SJSA1 (cell line): ENCODE data around the gene IMMP2L. TPM values are rescaled to one million over a fixed set of nuclear protein-coding genes. Genes with fewer than 3 reads are reported as not detected.

Experiments used
- DNase-seq, 2 experiments: peaks; one replicate each; pipeline ENCODE4 v3.0.0-alpha.2; 2015 to 2020; ENCODE audit warnings: low spot score in 2 of 2, low read depth in 1 of 2
- H3K27ac ChIP-seq: fragments of 250-450 bp; sonication (Bioruptor Pico); 2 replicates; pipeline ENCODE4 v1.5.1; 2020; ENCODE audit warnings: mild to moderate bottlenecking, moderate library complexity
- H3K27me3 ChIP-seq: fragments of 250-450 bp; sonication (Bioruptor Pico); replicated peaks from 2 replicates; pipeline ENCODE4 v1.5.1; 2020; ENCODE audit warnings: mild to moderate bottlenecking, moderate library complexity
- H3K36me3 ChIP-seq: fragments of 250-450 bp; sonication (Bioruptor Pico); 2 replicates; pipeline ENCODE4 v1.5.1; 2020; ENCODE audit warnings: mild to moderate bottlenecking
- H3K4me1 ChIP-seq: fragments of 250-450 bp; sonication (Bioruptor Pico); replicated peaks from 2 replicates; pipeline ENCODE4 v1.6.1; 2021; ENCODE audit warnings: mild to moderate bottlenecking
- H3K4me3 ChIP-seq: fragments of 250-450 bp; sonication (Bioruptor Pico); 2 replicates; pipeline ENCODE4 v1.5.1; 2020; ENCODE audit warnings: mild to moderate bottlenecking
- H3K9me3 ChIP-seq: fragments of 250-450 bp; sonication (Bioruptor Pico); replicated peaks from 2 replicates; pipeline ENCODE4 v1.5.1; 2020; ENCODE audit warnings: mild to moderate bottlenecking
- total RNA-seq: library from RNA; depleted of rRNA; stranded (reverse); fragments of >200 nt; shearing (Covaris generic); gene quantifications from 2 replicates; pipeline ENCODE4 v1.2.3, GENCODE V29; 2014

IMMP2L gene
- total RNA-seq, 1 experiment from 2014 or later, result 16.2 TPM

GRCh38 chr7:111103678-111104274 lies 458.5 kb downstream of the IMMP2L start:
- Histone ChIP-seq H3K4me1 (no peaks in the 10 kb centered on the region), H3K27me3 (no peaks in the 10 kb centered on the region), H3K4me3 (no peak overlapping the region), H3K27ac (no peak overlapping the region), H3K9me3 (no peaks in the 10 kb centered on the region), H3K36me3 (no peaks in the 10 kb centered on the region)
- no peak for DNase-seq

- no peak overlapping the region for H3K27ac ChIP-seq
- no peaks in the 10 kb centered on the region for H3K36me3 ChIP-seq
- no peak for DNase-seq
- H3K4me1 ChIP-seq, result peaks cover 5% of the 10 kb centered on the region; the same call in 1 of the 2 replicates
- no peaks in the 10 kb centered on the region for H3K9me3 ChIP-seq
- H3K4me3 ChIP-seq, result no peak overlapping the region
- no peaks in the 10 kb centered on the region for H3K27me3 ChIP-seq
Measured at GRCh38 chr7:111103136-111103535, 459.2 kb downstream of the IMMP2L start.

- DNase-seq, result no peak
- Histone ChIP-seq H3K4me1 (peaks cover 12% of the 10 kb centered on the region), H3K27ac (no peak overlapping the region), H3K9me3 (no peaks in the 10 kb centered on the region), H3K27me3 (no peaks in the 10 kb centered on the region), H3K4me3 (no peak overlapping the region), H3K36me3 (no peaks in the 10 kb centered on the region)
Measured at GRCh38 chr7:111101856-111102646, 460.2 kb downstream of the IMMP2L start.

GRCh38 chr7:111098926-111099250 lies 463.4 kb downstream of the IMMP2L start:
- no peak for DNase-seq
- Histone ChIP-seq H3K9me3 (no peaks in the 10 kb centered on the region), H3K4me3 (no peak overlapping the region), H3K27me3 (no peaks in the 10 kb centered on the region), H3K36me3 (no peaks in the 10 kb centered on the region), H3K4me1 (peaks cover 12% of the 10 kb centered on the region), H3K27ac (no peak overlapping the region)

- peak; percentile 42 to 45 for DNase-seq
- no peaks in the 10 kb centered on the region for H3K27me3 ChIP-seq
- no peaks in the 10 kb centered on the region for H3K36me3 ChIP-seq
- H3K27ac ChIP-seq, result no peak overlapping the region
- no peak overlapping the region for H3K4me3 ChIP-seq
- no peaks in the 10 kb centered on the region for H3K9me3 ChIP-seq
- H3K4me1 ChIP-seq, result peaks cover 12% of the 10 kb centered on the region
Measured at GRCh38 chr7:111098011-111098925, 464.0 kb downstream of the IMMP2L start.

DNA sequence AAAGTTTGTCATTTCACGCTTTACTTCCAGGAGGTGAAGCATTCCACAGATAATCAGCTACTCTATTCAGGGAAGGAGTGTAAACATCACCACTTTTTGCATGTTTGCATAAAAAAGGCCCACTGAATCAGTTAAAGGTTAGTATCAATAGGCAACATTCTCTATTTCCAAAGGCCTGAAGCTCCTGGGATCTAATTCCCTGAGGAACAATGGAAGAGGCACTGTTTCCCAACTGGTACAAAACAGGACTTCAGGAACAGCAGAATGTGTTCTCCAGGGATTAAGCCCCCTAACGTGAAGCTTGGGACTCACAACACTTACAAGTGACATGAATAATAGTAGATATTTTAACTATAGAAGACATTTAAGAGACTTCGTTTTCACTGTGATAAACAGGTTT lies 465.3 kb downstream of the IMMP2L start:
- H3K4me1 ChIP-seq, result peaks cover 12% of the 10 kb centered on the region

GRCh38 chr7:111094419-111094818 lies 467.9 kb downstream of the IMMP2L start:
- no peaks in the 10 kb centered on the region for H3K27me3 ChIP-seq
- H3K4me3 ChIP-seq, result no peak overlapping the region
- DNase-seq, result no peak
- peaks cover 12% of the 10 kb centered on the region for H3K4me1 ChIP-seq
- H3K9me3 ChIP-seq, result no peaks in the 10 kb centered on the region
- no peaks in the 10 kb centered on the region for H3K36me3 ChIP-seq
- H3K27ac ChIP-seq, result no peak overlapping the region

More for the DNA sequence above, 465.3 kb downstream of the IMMP2L start:
- no peak for DNase-seq
- Histone ChIP-seq H3K4me3 (no peak overlapping the region), H3K36me3 (no peaks in the 10 kb centered on the region), H3K27me3 (no peaks in the 10 kb centered on the region), H3K9me3 (no peaks in the 10 kb centered on the region), H3K27ac (no peak overlapping the region)

DNA sequence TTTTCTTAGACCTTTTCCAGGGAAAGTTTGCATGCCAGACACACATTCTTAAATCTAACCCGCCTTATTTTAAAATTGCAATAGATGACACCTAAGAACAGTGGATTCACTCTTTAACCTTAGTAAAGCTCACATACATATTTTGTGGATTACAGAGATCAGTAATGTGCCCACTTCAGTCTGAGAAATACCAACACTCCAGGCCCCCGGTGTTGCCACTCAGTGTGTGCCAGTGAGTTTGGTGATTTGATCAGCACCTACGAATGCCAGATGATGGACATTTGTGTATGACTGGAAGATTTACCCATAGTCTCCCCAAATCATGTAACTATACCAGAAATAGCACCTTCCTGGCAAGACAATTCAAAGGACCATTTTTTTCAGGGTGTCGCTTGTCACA lies 468.8 kb downstream of the IMMP2L start:
- Histone ChIP-seq H3K27ac (no peak overlapping the region), H3K36me3 (no peaks in the 10 kb centered on the region)

DNA sequence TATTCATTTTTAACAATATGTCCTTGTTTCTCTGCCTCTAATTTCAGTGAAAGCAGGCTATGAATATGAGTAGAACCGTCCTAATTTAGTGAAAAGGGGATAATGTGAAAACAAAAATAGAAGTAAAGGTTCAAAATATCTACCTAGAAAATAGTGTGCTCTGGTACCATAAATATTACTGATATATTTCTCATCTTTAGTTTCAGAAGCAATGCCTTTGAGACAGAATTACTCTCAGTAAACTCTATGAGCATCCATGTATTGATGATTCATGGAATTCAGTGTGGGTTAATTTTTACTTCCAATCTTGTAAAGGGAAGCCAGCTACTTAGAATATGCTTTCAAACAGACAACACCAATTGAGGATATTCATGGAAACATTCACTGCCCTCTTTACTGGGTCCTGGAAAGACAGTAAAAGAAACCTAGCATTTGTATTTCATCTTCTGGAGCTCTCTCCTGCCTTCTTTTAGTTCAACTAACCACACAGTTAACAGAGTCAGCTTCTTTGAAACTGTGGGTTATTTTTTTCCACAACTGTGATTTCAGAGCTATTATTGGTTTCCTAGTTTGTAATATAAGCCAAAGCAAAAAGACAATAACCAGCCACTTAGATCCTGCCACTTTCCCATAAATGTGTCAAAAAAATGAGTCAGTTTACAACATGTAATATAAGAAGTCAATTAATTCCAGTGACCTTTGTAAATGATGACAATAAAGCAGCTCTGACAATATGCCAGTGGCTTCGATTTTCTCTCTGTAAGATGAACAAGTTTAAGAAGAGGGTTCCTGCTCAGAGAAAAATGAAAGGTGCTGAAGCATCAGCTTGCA lies 469.7 kb downstream of the IMMP2L start:
- Histone ChIP-seq H3K9me3 (no peaks in the 10 kb centered on the region), H3K27ac (no peak overlapping the region), H3K36me3 (no peaks in the 10 kb centered on the region), H3K27me3 (no peaks in the 10 kb centered on the region), H3K4me3 (no peak overlapping the region), H3K4me1 (peaks cover 2% of the 10 kb centered on the region)
- DNase-seq, result no peak

More for the DNA sequence above, 468.8 kb downstream of the IMMP2L start:
- no peaks in the 10 kb centered on the region for H3K9me3 ChIP-seq
- no peak overlapping the region for H3K4me3 ChIP-seq
- no peak for DNase-seq
- no peaks in the 10 kb centered on the region for H3K27me3 ChIP-seq
- peaks cover 11% of the 10 kb centered on the region for H3K4me1 ChIP-seq

DNA sequence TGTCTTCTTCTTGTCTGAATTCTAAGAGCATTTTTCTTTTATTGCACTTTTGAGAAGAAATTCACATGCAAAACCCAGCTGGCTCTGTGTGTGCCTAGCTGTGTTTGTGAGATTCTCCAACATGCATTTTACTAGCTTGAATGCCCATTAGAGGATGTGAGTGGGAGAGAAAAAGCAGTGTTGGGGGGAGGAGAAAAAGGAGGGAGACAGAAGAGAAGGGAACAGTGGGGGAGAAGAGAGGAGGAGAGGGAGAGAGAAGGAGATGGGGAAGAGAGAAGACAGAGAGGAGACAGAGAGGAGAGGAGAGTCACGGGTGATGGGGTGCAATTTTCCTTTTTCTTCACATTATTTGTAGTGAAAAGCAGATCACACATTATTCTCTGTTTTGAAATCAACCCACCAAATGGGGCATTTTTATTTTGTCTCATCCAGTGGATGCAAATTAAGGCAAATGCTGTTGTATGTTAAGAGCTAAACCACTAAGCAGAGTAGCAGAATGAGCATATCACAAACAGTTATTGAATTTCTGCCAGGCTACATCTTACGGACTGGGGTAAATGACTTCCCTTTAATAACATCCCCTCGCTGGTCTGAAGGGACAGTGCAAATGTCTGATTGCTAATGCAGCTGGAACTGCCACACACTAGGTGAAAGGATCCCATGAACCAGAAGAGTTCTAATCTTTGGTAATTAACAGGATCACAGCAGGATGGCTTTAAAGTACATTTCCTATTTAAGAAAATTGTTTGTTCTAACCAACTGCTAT lies 470.5 kb downstream of the IMMP2L start:
- Histone ChIP-seq H3K4me3 (no peak overlapping the region), H3K27ac (no peak overlapping the region), H3K9me3 (no peaks in the 10 kb centered on the region), H3K36me3 (no peaks in the 10 kb centered on the region), H3K27me3 (no peaks in the 10 kb centered on the region), H3K4me1 (no peaks in the 10 kb centered on the region)
- DNase-seq, result no peak

DNA sequence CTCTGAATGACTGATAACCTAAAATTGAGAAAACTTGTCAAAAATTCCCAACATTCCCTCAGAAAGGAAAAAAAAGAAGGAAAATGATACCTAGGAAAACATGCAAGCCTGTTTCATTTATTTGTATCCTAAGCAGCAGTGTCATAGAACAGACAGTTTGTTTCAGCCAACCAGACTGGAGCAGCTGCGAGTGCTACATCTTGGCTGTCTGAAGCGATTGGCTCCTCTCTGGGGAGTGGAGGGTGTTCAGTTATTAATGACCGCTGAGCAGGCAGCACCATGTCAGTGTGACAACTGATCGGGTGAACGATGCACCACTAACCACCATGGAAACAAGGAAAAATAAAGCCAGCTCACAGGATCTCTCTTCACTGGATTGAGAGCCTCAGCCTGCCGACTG lies 471.4 kb downstream of the IMMP2L start, which contains the start of gene LRRN3:
TSS of gene LRRN3 (plus strand) at position 282 of the 400 bp plus-strand sequence. CDS start 31,646 bp downstream, outside the sequence.
- H3K36me3 ChIP-seq, result no peaks in the 10 kb centered on the region
- DNase-seq, result no peak
- H3K4me3 ChIP-seq, result no peak within 1 kb of the TSS
- no peak within 1 kb of the TSS for H3K27ac ChIP-seq
- H3K27me3 ChIP-seq, result no peaks in the 10 kb centered on the region
- H3K4me1 ChIP-seq, result peaks cover 3% of the 10 kb centered on the region; the same call in 1 of the 2 replicates
- H3K9me3 ChIP-seq, result no peaks in the 10 kb centered on the region

DNA sequence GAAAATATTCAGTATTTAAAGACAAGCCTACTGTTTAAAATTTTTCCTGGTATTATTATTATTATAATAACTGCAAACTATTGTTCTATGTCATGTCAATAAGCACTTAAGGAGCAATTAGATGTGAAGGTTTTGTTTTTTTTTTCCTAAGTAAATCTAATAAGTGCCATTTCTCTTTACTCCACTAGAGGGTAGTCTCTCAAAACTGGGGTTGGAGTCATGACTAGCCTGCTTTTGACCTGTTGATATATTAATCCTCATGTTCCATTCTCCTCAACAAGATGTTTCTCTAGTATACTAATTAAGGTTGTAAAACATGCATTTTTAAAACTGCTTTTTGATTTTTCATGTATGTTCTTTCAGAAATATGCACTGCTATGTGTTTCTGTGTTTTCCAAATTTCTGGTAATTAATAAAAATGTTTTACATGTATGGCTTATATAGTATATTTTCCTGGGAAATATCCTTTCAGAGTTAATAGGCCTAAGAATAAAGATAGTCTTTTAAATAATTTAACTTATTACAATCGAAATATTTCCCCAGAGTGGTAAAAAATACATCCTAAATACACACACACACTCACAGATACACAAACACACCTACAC lies 472.4 kb downstream of the IMMP2L start:
- H3K4me3 ChIP-seq, result no peak overlapping the region
- no peak overlapping the region for H3K27ac ChIP-seq
- no peaks in the 10 kb centered on the region for H3K9me3 ChIP-seq
- peaks cover 3% of the 10 kb centered on the region for H3K4me1 ChIP-seq
- H3K27me3 ChIP-seq, result no peaks in the 10 kb centered on the region
- H3K36me3 ChIP-seq, result no peaks in the 10 kb centered on the region
- peak in 1 of 2 experiments; percentile 42 for DNase-seq
